HG02759 (cell line): ENCODE results near the gene SCN4B.

Source experiments
- ATAC-seq: cut with Tn5 transposase; IDR thresholded peaks from one replicate; pipeline ENCODE4 v1.9.1; 2021; ENCODE audit warnings: mild to moderate bottlenecking, moderate library complexity; ENCODE audit not compliant: unreplicated experiment

SCN4B gene

GRCh38 chr11:118135051-118135795 lies 17.4 kb downstream of the SCN4B start:
- ATAC-seq, result no peak

GRCh38 chr11:118133816-118134215 lies 18.8 kb downstream of the SCN4B start:
- ATAC-seq, result no peak

- no peak for ATAC-seq
Measured at GRCh38 chr11:118132385-118133151, 20.1 kb downstream of the SCN4B start.

DNA sequence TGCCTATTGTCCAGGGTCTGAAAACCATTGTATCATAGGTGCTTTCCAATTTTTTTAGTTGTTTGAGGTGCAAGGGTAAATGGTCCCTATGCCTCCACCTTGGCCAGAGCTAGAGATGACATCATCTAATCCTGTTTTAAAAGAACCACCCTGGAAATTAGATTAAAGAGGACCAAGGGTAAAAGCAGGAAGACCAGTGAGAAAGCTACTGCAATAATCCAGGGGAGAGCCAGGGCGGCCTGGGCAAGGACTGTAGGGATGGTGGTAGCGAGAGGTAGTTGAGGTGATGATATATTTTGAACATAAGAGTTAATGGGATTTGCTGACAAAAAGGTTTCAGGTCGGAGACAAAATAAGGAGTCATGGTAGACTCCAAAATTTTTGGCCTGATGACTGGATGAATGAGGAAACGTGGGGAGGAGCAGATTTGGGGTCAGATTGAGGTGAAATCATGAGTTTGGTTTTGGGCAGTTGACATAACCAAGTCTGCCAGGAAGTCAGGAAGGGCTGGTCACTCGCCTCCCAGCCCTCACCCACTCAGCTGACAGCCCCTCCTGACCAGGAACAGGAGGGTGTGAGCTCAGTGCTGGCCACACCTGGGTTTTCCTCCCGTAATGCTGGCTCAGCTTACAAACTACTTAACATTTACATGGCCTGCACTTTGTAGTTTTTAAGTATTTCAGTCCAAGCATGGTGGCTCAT lies 23.0 kb downstream of the SCN4B start:
- ATAC-seq, result no peak

GRCh38 chr11:118128721-118129470 lies 23.7 kb downstream of the SCN4B start:
- no peak for ATAC-seq

GRCh38 chr11:118128310-118128709 lies 24.3 kb downstream of the SCN4B start:
- no peak for ATAC-seq

- no peak for ATAC-seq
Measured at GRCh38 chr11:118126082-118126838, 26.4 kb downstream of the SCN4B start.

DNA sequence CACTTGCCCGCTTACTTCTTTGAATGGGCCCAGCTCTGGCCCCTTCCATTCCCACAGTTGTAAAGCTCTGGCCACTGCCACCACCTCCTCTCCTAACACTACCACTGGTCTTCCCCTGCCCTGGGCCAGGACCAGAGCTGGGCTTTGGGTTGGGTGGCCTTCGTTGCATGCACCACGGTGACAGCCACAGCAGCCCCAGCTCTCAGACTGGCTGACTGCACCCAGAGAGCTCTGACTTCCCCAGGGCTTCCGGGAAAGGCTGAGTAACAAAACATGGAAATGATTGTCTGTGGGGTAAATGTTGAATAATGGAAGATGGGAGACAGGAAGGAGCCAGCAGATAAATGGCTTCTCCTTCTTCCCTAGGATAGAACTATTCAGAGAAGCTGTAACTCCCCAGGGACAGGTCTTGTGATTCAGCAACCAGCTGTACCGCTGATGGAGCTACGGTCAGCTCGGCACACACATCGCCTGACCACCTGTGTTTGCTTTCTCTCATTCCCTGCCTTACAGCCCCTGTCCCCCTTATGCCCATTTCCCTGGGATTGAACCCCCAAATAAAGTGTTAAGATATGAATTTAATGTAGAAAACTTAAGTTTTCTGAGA lies 27.6 kb downstream of the SCN4B start:
- no peak for ATAC-seq

DNA sequence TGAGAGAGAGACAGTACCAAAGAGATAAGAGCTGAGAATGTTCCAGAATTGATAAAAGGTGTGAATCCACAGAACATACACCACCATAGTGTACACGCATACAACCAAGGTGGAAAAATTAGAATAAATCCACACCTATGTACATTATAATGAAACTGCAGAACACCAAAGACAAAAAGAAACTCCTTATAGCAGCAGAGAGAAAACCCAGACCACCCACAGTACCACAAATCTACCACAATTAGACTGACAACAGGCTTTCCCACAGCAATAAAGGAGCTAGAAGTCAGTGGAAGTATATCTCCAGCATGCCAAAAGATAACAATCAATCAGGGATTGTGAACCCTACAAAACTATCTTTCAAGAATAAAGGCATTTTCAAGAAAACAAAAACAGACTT lies 31.8 kb downstream of the SCN4B start:
- ATAC-seq, result no peak

DNA sequence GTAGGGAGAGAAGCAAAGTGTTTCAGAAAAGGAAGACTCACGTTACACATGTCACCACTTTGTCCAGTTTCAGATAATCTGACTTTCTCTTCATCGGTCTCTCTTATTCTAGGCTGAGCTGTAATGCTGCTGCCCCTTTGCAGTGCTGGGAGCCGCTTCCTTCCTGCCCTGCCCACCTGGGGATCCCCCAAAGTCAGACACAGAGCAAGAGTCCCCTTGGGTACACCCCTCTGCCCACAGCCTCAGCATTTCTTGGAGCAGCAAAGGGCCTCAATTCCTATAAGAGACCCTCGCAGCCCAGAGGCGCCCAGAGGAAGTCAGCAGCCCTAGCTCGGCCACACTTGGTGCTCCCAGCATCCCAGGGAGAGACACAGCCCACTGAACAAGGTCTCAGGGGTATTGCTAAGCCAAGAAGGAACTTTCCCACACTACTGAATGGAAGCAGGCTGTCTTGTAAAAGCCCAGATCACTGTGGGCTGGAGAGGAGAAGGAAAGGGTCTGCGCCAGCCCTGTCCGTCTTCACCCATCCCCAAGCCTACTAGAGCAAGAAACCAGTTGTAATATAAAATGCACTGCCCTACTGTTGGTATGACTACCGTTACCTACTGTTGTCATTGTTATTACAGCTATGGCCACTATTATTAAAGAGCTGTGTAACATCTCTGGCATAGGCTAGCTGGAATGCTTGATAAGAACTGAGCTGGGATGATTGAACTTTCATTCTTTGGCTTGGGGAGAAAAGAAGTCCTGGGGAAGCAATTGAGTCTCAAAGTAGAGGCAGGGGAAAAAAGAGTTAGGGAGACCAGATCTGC lies 34.6 kb downstream of the SCN4B start:
- ATAC-seq, result peak; percentile 79

DNA sequence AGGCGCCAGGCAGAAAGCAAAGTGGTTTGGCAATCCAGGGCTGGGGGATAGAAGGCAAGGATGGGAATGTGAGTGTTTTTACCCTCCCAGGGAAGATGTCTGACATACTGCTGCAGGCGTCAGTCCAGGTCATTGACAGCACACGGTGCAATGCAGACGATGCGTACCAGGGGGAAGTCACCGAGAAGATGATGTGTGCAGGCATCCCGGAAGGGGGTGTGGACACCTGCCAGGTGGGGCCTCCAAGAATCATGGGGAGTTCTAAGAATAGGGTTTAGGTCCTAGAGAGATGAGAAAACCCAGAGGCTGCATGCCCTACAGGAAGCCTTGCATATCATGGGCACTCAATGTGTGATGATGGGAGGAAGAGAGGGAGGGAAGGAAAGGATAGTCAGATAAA lies 37.6 kb downstream of the SCN4B start:
- no peak for ATAC-seq

GRCh38 chr11:118114266-118114665 lies 38.4 kb downstream of the SCN4B start:
- ATAC-seq, result no peak

- ATAC-seq, result no peak
Measured at GRCh38 chr11:118112711-118113430, 39.8 kb downstream of the SCN4B start.

- ATAC-seq, result no peak
Measured at GRCh38 chr11:118111744-118112035, 40.9 kb downstream of the SCN4B start.

DNA sequence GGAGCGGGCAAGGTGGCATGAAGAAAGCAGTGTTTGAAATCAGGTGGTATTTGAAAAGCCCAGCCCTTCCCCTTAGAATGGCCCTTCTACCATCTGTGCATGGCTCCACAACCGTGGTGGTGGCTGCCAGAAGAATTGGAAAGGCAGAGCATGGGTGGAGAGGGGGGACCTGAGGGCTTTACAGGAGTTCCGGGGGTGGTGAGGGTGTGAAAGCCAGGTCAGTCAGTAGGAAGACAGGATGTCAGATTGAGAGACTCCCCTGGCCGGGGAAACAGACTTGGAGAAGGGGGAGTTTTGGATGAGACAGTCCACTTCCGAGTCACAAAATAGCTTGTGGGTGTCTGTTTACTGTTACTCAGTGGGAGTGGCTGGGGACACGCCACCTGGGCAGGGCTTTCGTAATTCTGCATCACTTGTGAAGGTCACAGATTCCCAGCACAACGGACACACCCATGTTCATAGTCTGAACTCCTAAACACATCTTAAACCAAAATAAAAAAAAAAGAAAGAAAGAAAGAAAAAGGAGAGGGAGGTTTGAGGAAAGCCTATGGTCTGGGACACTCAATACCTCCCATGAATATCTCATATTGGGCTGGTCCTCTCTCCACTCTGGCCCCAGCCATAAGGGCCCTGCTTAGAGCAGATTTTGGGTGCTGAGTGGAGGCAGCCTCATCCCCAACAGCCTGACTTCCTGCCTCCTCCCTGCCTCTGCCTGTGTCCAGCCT lies 41.4 kb downstream of the SCN4B start:
- ATAC-seq, result no peak

DNA sequence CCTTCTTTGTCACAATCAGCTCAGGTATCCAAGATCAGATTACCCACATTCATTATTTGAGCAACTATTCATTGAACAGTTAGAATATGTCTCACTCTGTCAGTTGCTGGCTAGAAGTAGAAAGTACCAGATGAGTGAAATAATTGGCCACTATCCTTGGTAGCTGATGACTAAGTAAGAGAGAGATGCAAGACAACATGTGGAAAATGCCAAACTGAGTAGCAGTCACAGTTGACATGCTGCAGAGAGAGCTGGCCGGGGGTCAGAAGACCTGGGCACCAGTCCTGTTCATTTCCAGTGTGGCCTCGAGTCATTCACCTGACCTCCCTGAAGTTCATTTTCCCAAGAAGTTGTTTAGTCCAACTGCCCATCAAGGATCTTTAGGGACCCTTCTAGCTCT lies 43.4 kb downstream of the SCN4B start:
- no peak for ATAC-seq

- ATAC-seq, result no peak
Measured at GRCh38 chr11:118108513-118108912, 44.1 kb downstream of the SCN4B start.

- no peak for ATAC-seq
Measured at GRCh38 chr11:118106789-118107335, 45.8 kb downstream of the SCN4B start.
